ENCODE results near the gene TTBK2.

DNA sequence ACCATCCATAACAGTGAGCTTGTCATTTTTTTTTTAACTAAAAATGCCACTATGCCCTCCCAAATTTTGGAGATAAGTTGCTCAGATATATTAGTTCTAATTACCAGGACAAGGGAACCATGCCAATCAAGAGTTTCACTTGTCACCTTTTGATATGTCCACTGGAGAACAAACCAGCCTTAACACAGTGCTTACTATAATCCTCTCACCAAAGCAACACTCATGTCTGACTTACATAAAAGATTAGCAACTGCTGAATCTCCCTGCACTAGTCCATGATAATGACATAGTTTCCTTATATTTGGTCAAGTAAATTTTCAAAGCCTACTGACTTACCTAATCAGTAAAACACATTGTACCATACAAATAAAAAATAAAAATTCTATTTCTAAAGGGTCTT is 44.4 kb downstream of the TTBK2 start:
- TF ChIP-seq POLR2A (IDR thresholded peaks at IDR 0.05; ENCODE audit: low read depth, low read length), result no peak
- TF ChIP-seq TAF1 (IDR thresholded peaks at IDR 0.05; ENCODE audit: low read depth, low read length), result no peak
- no peak for TF ChIP-seq POLR2AphosphoS5 (IDR thresholded peaks at IDR 0.05; ENCODE audit: low read depth, low read length)

Measured in GM12891 (cell line).